NCI-H2107 (cell line): Measurements from ENCODE around the gene CARD9.
A peak's percentile ranks its signal among the peaks of the same experiment; 100 is the strongest.

Experiments used
- DNase-seq: peaks from one replicate; lab custom pipeline; 2025; lab: John Stamatoyannopoulos, UW

Gene CARD9

DNA sequence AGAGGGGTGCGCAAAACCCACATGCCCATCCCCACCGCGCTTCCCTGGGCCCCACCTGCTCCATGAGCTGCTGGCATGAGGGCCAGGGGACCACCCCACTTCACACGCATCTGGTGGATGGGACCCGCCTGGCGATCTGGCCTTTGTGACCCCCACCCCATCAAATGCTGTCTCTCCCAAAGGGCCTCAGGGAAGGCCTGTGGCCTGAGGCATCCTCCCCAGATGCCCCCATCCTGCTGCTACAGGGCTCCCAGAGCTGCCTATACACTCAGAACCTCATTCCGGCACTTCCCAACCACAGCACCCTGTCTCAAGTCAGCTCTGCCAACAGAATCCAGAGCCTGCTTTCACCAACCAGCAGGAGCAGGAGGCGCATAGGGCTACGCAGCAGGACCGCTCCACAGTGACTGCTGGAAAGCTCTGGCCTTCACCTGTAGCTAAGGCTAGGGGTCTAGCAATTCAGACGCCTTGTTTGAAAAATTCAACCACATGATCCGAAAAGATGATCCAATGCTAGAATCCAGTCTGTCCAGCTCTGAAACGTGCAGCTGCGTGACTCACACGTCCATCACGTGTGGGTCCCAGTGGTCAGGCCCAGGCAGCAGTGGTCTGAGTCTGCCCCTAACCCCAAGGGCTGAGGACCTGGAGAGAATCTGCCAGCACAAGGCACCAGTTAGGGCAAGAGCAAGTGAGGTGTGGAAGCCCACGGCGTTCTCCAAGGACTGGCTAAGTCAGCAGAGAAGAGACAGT lies 27.9 kb upstream of the CARD9 start:
- DNase-seq: no peak

DNA sequence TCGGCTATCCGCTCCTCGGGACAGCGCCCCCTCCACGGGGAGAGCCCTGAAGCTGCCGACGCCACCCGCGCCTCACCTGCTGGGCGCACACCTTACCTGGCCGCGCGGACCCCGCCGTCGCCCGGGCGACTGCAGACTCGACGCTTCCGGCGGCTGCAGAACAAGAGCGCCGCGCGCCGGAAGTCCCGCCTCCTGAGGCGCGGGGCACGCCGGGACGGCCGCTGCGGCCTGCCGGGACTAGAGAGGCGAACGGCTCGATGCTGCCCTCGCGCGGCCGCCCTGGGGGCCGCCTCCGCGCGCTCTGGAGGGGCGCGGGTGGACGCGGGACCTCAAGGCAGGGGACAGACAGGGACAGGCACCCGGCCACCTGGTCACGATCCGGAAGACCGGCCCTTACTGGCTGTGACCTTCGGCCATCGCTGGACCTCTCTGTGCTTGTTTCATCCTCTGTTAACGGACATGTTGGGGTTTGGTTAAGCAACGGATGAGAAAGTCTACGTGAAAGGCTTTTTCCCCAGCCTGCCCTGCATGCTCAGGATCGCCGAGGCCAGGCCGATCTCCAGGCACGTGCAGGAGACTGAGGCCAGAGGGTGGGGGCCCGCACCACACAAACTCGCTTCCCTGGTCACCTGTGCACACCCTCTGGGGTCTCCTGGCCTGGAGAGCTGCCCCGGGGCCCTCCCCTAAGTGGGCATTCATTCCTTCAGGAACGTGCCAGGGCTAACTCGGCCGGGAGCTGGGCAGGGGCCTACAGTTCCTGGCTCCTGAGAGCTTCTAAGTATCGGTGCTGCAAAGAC lies 26.8 kb upstream of the CARD9 start, which contains the start of gene SNAPC4:
SNAPC4 (minus strand) TSS at position 133 of the 797 bp plus-strand sequence. CDS start 1,742 bp downstream, outside the sequence.
- DNase-seq: peak; percentile 88

DNA sequence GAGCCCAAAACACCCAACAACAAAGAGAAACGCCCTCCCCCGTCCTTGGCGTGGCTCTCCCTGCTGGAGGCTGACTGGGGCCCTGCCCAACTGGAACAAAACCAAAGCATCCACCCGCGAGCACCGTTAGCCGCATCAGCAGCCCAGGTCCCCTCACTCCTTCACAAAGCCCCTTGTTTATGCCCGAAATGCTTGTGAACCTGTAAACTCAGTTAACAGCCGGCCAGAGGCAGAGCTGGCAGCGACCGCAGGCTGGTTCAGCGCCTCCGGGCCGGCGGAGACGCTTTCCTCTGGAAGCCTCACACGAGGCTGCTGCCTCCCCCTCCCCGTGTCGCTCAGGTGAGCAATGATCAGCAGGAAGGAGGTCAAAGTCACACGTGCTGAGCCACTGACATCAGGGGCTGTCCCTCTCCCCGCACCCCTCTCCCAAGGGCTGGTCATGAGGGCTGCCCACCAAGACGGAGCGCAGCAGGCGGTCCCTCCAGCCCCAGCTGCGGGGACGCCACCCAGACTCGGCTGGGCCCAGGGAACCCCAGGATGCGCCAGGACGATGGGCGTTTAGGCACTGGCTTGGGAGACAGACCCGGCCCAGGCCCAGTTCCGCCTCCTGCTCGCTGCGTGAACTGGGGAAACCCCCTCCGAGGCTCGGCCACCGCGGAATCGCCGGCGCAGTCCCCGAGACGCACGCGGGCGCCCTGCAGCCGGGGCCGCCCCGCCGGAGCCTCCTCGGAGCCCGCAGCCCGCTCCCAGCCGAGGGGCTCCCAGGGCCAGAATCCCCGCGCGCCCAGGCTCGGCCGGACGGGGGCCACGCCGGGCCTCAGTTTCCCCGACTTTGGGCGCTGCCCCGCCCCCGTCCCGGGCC lies 25.9 kb upstream of the CARD9 start:
- no peak for DNase-seq

DNA sequence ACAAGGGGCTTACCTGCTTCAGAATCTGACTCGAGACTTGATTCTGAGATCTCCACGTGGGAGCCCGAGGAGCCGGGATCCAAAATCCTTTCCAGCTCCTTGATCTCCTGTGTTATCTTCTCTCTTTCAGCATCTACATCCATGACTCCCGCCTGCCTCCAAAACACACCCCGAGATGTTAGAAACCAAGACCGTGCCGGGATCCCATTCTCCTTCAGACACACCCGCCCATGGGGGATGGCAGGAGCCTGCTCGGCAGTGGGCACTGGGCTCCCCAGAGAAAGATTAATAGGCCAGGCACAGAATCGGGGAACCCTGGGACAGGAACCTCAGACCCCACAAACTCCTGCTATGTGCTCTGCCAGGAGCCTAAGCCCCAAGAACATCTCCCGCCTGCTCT lies 24.8 kb upstream of the CARD9 start:
- DNase-seq: no peak

DNA sequence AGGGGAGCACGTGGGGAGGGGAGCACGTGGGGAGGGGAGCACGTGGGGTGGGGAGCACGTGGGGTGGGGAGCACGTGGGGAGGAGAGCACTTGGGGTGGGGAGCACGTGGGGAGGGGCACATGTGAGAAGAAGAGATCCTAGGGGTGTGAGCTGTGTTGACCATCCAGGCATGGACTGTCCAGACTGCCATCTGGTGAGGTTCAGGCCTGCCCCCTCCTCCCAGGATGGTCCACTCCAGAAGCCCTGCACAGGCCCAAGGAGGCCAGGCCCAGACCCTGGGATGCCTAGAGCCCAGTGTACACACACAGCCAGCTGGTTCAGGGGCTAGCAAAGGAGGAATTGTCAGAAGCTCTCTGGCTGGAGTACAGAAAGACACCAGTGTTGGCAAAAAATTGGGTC lies 24.2 kb upstream of the CARD9 start:
- DNase-seq: no peak

DNA sequence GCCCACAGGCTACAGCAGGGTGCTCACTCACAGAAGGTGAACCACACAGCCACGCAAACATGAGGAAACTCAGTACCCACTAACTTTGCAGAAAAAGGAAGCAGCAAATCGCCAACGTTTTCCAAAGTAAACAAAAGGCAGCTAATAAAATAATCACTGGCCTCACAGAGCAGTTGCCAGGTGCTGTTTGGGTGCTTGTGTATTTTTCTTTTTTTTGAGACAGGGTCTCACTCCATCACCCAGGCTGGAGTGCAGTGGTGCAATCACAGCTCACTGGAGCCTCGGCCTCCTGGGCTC lies 22.7 kb upstream of the CARD9 start:
- no peak for DNase-seq

DNA sequence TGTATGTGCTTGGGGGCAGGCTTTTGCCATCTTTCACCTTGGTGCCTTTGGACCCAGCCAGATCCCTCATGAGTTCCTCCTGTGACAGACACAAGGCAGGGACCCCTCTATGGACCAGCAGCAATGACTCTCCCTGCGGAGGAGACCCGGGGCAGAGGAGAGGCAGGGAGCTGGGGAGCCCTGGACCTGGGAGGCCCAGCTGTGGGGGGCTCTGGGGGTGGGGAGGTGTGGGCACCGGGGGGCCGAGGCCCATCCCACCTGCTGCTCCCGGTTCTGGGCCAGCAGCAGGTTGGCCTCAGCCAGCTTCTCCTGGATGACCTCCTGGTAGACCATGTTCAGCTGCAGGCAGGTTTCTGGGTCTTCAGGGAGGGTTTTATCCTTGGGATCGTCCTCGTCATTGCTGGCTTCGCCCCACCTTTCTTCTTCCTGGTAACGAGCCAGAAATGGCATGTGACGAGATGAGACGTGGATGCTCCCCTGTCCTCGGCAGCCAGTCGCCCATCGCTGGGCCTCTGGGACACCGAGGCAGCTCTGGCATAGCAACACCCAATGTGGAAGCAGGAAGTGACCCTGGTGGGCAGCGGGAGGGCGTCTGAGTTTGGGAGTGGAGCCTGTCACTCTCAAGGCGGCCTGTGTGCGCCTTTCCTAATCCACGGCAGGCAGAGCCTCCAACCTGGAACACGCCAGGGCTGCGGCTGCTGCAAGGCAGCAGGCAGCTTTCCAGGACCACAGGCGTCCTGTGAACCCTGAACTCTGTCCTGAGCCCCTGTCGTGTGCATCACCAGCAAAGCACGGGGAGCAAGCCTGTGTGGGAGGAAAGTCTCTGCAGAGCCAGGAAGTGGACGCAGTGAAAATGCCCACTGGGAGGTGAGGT lies 22.1 kb upstream of the CARD9 start:
- DNase-seq: no peak

DNA sequence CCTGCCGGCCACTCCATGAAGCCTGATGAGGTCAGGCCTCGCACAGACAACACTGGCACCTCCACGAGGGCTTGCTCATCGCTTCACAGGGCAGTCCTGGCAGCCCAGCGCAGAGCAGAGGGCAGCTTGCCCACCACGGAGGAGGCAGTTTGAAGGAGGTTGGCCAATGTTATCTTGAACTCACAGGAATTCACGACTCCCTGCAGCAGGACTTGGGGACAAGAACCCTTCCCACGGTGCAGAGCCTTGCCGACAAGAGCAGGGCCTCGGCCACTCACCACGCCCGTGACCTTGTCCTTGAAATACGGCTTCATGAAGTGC lies 21.5 kb upstream of the CARD9 start:
- DNase-seq: no peak

DNA sequence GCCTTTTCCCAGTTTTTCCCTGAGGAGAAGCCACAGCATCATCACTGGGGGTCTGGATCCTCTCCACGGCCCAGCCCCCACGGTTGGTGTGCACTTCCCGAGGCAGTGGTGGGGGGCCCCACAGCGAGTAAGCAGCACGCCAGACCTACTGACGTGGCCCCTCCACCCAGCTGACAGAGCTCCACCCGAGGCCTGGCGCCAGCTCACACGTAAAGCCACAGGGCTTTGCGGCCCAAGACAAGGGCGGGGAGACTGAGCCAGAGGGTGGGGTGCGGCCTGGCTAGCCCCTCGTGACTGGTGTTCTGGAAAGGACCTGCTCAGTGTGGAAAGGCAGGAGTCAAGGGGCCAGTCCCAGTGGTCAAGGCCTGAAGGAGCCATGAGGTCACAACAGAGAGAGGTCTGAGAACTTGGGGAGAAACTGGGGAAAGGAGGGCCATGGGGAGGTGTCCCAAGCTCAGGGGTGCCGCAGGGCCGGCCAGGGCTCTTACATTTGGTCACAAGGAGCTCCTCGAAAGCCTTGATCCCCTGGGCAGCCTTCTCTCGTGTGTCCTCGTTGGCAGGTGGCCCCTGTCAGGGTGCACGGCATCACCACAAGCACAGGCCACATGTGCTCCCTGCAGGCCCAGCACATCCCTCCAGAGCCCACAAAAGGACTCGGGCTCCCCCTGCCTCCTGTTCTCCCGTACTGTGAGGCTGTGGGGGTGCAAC lies 21.0 kb upstream of the CARD9 start:
- no peak for DNase-seq

DNA sequence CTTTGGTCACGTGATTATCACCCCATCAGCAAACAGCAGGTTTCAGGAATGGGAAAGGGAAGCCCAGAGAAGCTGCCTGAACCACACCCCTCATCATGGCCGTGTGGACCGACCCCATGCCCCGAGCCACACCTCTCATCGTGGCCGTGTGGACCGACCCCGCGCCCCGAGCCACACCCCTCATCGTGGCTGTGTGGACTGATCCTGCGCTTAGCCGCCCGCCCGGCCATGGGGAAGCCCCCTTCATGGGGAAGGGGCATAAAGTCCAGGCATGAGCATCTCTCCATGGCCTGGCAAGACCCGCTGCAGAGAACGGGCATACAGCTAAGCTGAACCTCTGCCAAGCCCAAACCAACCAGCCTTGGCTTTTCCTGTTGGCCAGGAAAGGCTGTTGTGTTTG lies 20.1 kb upstream of the CARD9 start:
- no peak for DNase-seq

DNA sequence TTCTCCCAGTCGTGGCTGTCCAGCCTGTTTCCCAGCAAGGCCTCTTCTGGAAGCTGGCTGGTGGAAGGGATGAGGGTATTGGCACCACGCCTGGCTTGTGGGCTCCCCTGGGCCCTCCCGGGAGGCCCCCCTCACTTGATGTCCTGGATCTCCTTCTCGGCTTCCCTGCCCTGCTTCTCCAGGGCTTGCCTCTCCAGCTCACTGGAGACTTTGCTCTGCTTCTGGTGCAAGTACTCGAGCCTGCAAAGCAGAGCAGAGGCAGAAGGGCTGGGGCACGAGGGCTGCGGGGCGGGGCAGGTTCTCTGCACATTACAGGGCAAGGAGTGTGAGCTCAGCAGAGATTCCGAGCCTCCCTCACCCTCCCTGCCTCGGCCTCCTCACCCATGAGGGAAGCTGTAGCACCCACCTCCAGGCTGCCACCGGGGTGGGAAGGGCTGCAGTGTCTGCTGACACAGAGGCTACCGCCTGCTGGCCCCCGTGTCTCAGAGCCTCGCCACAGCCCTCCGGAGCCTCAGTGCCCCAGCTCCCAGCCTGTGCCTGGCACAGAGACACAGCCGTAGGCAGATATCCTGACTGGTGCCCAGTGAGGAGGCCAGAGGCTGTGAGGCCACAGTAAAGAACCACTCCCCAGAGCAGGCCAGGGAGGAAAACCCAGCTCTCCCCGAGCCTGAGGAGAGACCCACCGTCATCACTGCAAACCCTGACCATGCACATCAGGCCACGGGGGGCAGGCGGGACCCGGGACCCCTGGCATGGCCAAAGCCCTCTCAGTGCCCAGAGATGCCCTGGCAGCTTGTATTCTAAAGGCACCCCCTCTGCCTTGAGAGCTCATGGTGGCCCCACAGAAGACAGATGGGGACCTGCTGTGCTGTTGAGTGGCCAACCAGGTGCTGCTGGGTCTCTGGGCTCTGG lies 19.3 kb upstream of the CARD9 start:
- no peak for DNase-seq

DNA sequence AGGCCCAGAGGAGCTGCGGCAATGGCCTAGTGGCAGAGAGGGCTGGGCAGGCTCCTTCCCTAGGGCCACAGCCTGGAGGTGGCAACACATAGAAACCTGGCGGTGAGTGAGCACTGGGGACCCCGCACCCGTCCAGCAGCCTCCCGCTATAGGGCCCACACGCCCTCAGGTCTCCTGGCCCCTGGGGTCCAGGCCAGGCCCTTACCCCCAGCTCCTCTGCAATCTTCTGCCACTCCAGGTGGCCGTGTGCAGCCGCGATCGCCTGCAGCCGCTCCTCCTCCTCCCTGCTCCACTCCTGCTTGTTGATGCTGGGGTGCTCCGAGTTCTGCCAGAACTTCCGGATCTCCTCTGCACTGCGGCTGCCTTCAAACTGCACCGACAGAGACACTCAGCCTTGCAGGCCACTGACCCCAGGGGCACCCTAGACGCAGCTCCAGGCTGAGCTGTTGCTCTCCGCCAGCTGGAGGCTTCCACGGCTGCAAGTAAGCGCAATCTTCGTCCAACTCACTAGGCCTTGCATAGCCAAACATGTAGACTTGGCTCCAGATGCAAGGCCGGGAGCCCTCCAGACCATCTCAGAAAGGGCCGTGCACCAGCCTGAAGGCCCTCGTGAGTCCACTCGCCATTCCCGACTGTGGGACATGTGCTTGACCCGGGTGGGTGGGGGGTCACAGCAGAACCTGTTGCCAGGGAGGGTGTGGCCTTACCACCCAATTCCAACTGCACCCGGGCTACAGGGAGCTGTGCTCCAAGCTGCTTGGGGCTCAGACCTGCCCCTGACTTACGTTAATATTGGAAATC lies 18.5 kb upstream of the CARD9 start:
- no peak for DNase-seq

DNA sequence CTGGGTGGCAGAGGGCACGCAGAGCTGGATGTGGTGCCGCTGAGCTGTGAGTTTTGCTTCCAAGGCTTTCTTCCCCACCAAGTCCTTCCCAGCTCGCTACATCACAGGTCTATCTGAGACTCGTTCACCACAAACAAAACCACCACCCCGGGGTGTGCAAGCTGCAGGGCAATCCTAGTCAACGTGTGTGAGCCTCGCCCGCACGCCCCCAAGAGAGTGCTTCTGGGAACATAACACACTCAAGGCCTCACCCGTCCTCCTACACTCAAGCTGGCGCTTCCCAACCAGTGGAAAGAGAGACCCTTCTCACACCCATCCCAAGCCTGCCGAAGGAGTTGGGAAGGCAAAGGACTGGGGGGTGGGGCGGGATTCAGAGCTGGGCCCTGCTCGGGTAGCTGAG lies 15.9 kb upstream of the CARD9 start:
- DNase-seq: no peak

DNA sequence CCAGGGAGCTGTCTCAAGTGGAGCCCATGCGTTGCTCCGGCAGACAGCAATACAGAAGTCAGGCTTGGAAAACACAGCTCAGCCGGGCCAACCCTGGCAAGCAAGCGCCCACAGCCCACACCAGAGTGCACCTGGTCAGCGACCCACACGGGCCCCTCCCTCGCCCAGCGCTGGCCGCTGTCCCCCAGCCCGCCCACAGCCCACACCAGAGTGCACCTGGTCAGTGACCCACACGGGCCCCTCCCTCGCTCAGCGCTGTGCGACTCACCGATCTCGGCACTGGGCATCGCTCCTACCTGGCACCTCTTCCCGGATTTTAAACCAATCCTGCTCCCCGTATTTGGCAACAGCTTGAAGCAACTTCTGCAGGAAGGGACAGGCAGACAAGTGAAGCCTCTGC lies 13.7 kb upstream of the CARD9 start:
- DNase-seq: no peak

DNA sequence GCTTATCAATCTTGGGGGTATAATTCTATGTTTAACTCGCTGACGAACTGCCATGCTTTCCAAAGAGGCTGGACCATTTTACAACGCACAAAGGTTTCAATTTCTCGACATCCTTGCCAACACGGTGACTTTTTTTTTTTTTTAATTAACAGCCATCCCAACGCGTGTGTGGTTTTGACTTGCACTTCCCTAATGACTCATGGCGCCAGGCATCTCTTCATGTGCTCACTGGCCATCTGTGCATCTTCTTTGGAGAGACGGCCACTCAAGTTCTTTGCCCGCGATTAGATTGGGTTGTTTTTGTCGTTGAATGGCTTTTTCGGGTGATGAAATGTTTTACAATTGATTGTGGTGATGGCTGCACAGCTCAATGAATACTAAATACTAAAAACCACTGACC lies 12.5 kb upstream of the CARD9 start:
- DNase-seq: no peak

DNA sequence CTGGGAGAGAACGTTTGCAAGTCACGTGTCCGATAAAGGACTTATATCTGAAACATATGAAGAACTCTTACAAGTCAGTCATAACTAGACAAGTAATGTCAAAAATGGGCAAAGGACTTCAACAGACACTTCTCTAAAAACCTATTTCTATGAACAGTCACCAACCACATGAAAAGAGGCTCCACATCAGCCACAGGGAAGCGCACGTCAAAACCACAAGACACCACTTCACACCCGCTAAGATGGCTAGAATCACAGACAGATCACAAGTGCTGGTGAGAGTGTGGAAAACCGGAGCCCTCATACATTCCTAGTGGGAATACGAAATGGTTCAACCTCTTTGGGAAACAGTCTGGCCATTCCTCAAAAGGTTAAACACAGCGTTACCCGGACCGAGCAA lies 11.5 kb upstream of the CARD9 start:
- DNase-seq: no peak

DNA sequence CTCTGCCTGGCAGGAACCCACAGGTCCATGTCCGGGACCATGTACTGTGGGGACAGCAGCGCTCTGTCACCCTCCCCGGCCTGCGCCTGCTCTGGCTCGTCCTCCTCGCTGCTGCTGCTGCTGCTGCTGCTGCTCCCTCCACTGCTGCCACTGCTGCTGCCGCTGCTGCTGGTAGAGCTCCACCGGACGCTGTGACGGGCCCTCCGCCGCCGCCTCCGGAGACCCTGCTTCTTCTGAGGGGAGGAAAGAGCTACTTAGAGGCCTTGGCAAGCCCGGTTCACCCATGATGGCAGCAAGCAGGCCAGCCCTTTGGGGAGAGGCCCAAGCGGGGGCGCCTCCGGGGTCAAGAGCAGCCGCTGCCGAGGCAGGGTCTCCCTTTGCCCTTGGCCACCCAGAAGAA lies 10.0 kb upstream of the CARD9 start:
- no peak for DNase-seq

DNA sequence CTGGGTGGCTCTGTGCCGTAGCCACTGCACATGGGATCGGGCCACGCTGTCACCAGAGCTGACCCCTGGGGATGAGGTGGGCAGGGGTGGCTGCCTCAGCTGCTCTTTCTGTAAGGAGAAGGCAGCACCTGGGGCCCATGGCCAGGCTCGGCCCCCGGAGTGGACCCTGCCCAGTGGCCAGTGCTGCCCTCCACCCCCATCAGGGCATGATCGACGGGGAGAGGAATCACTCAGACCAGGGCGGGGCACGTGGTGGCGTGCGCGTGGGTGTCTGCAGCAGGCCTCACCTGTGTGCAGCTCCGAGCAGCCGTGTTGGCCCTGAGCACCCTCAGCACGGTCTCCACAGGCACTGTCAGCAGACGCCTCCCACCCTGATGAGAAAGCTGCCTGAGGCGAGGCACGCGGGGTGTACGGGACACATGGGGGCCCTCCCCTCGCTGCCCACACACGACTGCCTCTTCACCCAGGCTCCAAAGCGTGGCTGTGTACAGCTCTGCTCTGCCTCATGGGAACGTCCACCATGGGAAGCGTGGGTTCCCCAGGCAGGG lies 8.6 kb upstream of the CARD9 start:
- DNase-seq: no peak

DNA sequence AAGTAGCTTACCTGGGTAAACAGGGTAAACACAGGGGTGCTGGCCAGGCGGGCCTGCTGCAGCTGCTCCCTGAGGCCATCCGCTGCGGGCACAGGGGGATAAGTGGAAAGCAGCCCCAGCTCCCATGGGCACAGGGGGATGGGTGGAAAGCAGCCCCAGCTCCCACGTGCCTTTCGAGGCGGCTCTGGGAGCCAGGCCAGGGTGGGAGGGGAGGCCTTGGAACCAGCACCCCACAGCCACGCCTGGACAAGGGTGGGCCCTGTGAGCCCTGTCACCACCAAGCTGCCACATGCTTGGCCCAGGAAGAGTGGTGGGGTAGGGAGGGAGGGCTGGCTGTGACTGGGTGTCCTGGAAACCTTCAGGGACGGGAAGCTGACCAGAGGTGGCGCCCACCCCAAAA lies 7.8 kb upstream of the CARD9 start:
- DNase-seq: no peak
